ENCODE measurements around the gene CAPN6. TPM values are rescaled to one million over a fixed set of nuclear protein-coding genes. Genes with fewer than 3 reads are reported as not detected.

Gene CAPN6
- total RNA-seq (under 1 TPM in 6 of 10 donors, not detected in 4; 0.09 to 0.66 (median 0.17) TPM), polyA plus RNA-seq (under 1 TPM in 1 of 2 donors, not detected in 1; 0.03 TPM)
- long read RNA-seq, donor 1 = 0 reads
- long read RNA-seq, donor 2 = 0 reads
- long read RNA-seq, donor 3 = 0 reads

DNA sequence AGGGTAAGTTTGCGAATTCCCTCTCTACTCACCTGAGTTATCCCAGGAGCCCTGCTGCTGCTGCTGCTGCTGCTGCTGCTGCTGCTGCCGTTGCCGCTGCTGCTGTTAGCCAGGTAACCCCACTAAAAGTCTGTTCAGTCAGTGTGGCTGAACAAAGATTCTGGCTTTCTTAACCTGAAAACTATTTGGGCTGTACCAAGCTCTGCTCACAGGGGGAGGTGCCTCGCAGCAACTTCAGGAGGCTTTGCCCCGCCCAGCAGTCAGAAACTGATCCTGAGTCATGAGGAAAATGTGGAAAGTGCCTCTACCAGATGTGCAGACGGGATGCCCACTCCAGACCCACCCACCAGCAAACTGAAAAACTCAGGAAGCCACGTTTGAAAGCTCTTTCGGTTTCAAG is at the start of gene CAPN6:
TSS of gene CAPN6 (minus strand) at position 145 of the 400 bp plus-strand sequence. CDS start 6,547 bp downstream, outside the sequence.
- ATAC-seq = no peak
- Histone ChIP-seq H3K4me3 (no peak within 1 kb of the TSS), H3K36me3 (no peaks in the 10 kb centered on the region), H3K27ac (no peak within 1 kb of the TSS), H3K9me3 (no peaks in the 10 kb centered on the region), H3K4me1 (no peaks in the 10 kb centered on the region), H3K27me3 (peaks cover 0 to 89% (median 0%) of the 10 kb centered on the region in 7 donors)
- intact Hi-C loops (cut with DNase I) = no loop called here
- DNase-seq = no peak
- WGBS, 2 donors = 48 to 52% methylated on average over 8 of the region's 8 CpGs
- TF ChIP-seq, protein P1, sequence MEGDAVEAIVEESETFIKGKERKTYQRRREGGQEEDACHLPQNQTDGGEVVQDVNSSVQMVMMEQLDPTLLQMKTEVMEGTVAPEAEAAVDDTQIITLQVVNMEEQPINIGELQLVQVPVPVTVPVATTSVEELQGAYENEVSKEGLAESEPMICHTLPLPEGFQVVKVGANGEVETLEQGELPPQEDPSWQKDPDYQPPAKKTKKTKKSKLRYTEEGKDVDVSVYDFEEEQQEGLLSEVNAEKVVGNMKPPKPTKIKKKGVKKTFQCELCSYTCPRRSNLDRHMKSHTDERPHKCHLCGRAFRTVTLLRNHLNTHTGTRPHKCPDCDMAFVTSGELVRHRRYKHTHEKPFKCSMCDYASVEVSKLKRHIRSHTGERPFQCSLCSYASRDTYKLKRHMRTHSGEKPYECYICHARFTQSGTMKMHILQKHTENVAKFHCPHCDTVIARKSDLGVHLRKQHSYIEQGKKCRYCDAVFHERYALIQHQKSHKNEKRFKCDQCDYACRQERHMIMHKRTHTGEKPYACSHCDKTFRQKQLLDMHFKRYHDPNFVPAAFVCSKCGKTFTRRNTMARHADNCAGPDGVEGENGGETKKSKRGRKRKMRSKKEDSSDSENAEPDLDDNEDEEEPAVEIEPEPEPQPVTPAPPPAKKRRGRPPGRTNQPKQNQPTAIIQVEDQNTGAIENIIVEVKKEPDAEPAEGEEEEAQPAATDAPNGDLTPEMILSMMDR (IDR thresholded peaks at IDR 0.05) = no peak

DNA sequence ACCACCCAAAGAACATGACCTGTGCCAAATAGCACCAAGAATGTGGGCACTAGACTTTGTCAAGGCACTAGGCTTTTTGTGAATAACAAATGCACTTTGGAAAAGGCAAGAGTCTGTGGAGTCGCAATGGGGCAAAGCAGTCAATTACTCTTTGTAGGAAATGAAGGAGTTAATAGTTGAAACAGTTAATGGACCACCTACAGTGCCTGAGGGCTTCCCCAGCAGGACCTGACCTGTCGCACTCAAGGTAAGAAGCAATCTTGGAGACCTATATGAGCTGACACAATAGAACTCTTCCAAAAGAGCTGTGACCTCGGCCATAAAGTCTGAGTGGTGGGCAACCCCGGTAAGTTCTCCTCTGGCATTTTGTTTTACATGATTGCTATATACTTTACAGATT is 49.2 kb upstream of the CAPN6 start:
- intact Hi-C loops (cut with DNase I) = no loop called here
- Histone ChIP-seq H3K9me3 (no peaks in the 10 kb centered on the region), H3K4me3 (no peak overlapping the region), H3K36me3 (no peaks in the 10 kb centered on the region), H3K27me3 (peaks cover 0 to 37% (median 0%) of the 10 kb centered on the region in 7 donors), H3K27ac (no peak overlapping the region), H3K4me1 (no peaks in the 10 kb centered on the region)
- TF ChIP-seq, protein P1 (IDR thresholded peaks at IDR 0.05) = no peak
- 69 to 74% methylated on average over 4 of the region's 4 CpGs for WGBS, 2 donors
- no peak for DNase-seq
- no peak for ATAC-seq

DNA sequence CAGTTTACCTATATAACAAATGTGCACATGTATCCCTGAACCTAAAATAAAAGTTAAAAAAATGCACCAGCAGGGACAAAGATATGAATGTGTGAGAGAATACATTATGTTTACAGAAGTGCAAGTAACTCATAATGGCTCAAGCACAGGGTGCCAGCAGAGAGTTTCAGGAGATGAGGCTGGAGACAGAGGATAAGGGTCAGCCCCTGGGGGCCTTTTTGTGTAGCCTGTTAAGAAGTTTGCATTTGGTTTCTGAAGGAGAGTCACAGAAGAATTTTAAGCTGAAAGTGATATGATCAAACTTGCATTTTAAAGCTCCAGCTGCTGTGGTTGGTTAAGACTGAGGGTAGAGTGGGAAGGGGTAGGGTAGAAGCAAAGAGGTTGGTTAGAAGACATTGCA is 48.6 kb upstream of the CAPN6 start:
- no peaks in the 10 kb centered on the region for H3K4me1 ChIP-seq
- intact Hi-C loops (cut with DNase I) = no loop called here
- DNase-seq = no peak
- H3K27me3 ChIP-seq = peaks cover 0 to 32% (median 0%) of the 10 kb centered on the region in 7 donors
- no peak overlapping the region for H3K4me3 ChIP-seq
- no peak for ATAC-seq
- TF ChIP-seq, protein P1 (IDR thresholded peaks at IDR 0.05) = no peak
- H3K9me3 ChIP-seq = no peaks in the 10 kb centered on the region
- no peaks in the 10 kb centered on the region for H3K36me3 ChIP-seq
- H3K27ac ChIP-seq = no peak overlapping the region

- Histone ChIP-seq H3K9me3 (no peaks in the 10 kb centered on the region), H3K27ac (no peak overlapping the region), H3K4me3 (no peak overlapping the region), H3K27me3 (peaks cover 0 to 44% (median 0%) of the 10 kb centered on the region in 7 donors), H3K36me3 (no peaks in the 10 kb centered on the region), H3K4me1 (no peaks in the 10 kb centered on the region)
- no peak for ATAC-seq
- WGBS, 2 donors = 75 to 83% methylated on average over 2 of the region's 2 CpGs
- DNase-seq = peak in 1 of 2 donors; percentile 3
- intact Hi-C loops (cut with DNase I) = no loop called here
- TF ChIP-seq, protein P1 (IDR thresholded peaks at IDR 0.05) = no peak
Measured at GRCh38 chrX:111309083-111309482, 38.8 kb upstream of the CAPN6 start.
